ENCODE measurements around the gene CTSD.

DNA sequence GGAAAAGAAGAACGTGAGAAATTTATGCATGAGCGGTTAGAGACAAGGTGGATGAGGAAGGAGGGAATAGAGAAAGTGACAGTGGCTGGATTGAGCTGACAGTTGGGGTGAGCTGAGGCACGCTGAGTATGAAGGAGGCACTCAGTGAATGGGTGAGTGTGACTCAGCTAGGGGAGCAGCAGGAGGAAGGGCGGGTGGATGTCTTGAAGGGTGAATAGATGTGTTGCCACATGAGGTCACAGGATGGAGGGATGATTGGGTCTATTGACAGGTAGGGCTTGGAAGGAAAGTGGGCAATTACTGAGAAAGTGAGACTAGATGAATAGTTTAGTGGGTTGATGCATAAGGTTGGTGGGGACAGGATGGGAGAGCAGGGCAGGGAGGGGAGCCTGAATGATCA is 21.4 kb downstream of the CTSD start:
- TF ChIP-seq ZNF331 (CRISPR knock-in tag; IDR thresholded peaks at IDR 0.05; ENCODE audit: low read depth) (no peak), REST (IDR thresholded peaks at IDR 0.05; ENCODE audit: unreplicated experiment) (no peak)

Data from GM23338 (cell line).